D721Med (cell line): ENCODE measurements around the gene UNC93B1.
A peak's percentile ranks its signal among the peaks of the same experiment; 100 is the strongest.

Source experiments
- DNase-seq: peaks from one replicate; pipeline ENCODE4 v3.0.0; 2011; ENCODE audit warnings: low spot score; ENCODE audit not compliant: insufficient read length
- FAIRE-seq: peaks from 2 replicates; lab custom pipeline; 2011; peaks lifted over from hg19 to GRCh38; lab: Jason Lieb, UNC
- TF ChIP-seq, protein P1 (sequence below): IDR thresholded peaks from 2 replicates; pipeline ENCODE4 v1.5.1; 2012; ENCODE audit warnings: mild to moderate bottlenecking, control low read depth; ENCODE audit not compliant: insufficient read depth; ENCODE audit errors: missing control alignments

UNC93B1 gene

DNA sequence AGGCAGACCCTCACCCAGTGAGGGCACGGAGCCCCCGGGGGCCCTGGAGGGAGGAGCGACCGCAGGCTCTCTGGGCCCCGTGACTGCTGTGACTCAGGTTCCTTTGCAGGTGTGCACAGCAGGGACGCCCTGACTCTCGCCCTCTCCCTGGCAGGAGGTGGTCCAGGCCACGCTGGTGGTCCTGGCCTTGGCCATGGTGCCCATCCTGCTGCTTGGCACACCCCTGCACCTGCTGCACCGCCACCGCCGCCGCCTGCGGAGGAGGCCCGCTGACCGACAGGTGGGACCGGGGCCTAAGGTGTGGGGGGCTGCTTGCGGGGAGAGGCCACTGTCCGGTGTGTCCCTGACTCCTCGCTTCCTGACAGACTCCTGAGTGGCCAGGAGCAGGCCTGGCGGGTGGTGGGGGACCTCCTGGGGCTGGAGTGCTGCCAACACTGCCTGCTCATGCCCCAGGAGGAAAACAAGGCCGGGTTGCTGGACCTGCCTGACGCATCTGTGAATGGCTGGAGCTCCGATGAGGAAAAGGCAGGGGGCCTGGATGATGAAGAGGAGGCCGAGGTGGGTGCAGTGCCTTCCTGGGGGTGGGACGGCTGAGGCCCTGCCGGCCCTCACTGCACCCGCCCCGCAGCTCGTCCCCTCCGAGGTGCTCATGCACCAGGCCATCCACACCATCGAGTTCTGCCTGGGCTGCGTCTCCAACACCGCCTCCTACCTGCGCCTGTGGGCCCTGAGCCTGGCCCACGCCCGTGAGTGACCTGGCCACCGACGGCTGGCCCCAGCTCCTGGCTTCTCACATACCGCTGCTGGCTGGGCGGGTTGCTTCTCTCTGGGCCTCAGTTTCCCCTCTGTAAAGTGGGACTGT, 45.8 kb upstream of the UNC93B1 start:
- TF ChIP-seq, protein P1, sequence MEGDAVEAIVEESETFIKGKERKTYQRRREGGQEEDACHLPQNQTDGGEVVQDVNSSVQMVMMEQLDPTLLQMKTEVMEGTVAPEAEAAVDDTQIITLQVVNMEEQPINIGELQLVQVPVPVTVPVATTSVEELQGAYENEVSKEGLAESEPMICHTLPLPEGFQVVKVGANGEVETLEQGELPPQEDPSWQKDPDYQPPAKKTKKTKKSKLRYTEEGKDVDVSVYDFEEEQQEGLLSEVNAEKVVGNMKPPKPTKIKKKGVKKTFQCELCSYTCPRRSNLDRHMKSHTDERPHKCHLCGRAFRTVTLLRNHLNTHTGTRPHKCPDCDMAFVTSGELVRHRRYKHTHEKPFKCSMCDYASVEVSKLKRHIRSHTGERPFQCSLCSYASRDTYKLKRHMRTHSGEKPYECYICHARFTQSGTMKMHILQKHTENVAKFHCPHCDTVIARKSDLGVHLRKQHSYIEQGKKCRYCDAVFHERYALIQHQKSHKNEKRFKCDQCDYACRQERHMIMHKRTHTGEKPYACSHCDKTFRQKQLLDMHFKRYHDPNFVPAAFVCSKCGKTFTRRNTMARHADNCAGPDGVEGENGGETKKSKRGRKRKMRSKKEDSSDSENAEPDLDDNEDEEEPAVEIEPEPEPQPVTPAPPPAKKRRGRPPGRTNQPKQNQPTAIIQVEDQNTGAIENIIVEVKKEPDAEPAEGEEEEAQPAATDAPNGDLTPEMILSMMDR = no peak
- DNase-seq (peak; percentile 12), FAIRE-seq (no peak)

DNA sequence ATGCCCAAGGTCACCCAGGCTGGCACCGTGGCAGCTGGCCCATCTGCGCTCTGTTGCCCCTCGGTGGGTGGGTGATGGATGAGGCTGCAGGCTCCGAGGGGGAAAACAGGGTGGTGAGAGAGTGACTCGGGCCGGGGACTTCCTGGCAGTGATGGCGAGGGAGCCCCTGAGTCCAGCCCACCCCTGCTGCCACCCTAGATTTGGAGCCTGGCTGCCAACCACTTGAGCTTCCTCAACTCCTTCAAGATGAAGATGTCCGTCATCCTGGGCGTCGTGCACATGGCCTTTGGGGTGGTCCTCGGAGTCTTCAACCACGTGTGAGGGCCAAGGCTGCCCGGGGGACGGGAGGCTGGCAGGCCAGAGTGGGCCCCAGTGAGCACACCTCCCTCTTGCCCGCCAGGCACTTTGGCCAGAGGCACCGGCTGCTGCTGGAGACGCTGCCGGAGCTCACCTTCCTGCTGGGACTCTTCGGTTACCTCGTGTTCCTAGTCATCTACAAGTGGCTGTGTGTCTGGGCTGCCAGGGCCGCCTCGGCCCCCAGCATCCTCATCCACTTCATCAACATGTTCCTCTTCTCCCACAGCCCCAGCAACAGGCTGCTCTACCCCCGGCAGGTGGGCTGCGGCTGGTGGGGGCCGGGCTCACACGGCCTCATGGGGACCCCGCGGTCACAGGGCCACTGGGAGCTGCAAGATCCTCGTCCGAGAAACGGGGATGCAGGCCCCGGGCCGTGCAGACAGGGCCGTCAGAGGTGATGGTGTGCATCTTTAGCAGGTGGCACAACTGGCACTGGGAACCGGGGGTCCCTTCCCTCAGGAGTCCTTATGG, 45.0 kb upstream of the UNC93B1 start:
- DNase-seq (peak; percentile 11), FAIRE-seq (no peak)
- TF ChIP-seq, protein P1 = no peak

DNA sequence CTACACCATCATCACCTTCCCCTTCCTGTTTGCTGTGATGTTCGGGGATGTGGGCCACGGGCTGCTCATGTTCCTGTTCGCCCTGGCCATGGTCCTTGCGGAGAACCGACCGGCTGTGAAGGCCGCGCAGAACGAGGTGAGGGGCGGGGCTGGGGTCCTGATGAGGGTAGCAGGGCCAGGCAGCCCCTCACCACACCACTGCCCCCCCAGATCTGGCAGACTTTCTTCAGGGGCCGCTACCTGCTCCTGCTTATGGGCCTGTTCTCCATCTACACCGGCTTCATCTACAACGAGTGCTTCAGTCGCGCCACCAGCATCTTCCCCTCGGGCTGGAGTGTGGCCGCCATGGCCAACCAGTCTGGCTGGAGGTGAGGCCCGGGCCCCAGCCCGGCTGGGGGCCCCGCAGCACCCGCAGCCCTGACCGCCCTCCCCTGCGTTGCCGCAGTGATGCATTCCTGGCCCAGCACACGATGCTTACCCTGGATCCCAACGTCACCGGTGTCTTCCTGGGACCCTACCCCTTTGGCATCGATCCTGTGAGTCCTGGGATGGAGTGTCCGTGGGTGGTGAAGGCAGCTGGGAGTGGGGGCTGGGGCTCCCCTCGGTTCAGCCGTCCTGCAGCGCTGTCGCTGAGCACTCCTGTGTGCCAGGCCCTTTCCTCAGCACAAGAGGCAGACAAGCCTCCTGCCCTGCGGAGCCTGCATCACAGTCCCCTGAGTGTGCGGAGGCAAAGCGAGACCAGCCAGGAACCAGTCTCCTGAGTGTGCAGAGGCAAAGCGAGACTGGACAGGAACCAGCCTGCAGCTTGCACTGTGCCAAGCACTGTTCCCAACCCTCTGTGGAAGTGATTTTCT, 43.8 kb upstream of the UNC93B1 start:
- DNase-seq (peak; percentile 21), FAIRE-seq (no peak)
- TF ChIP-seq, protein P1 = no peak

DNA sequence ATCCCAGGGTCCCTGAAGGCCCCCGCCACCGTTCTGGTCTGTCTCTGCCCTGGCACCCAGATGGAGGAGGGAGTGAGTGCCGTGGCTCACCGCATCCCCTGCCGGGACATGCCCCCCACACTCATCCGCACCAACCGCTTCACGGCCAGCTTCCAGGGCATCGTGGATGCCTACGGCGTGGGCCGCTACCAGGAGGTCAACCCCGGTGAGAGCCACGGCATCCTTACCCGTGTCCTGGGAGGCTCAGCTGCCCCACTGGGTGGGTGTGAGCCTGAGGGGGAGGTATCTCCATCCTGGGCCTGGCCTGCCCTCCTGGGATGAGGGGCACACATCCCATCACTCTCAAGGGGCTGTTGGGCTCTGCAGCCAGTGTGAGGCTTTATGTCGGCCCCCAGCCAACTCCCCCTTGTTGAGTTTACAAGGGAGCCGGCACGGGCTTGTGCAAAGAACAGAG, 41.0 kb upstream of the UNC93B1 start:
- no peak for DNase-seq
- TF ChIP-seq, protein P1 = no peak
- no peak for FAIRE-seq

DNA sequence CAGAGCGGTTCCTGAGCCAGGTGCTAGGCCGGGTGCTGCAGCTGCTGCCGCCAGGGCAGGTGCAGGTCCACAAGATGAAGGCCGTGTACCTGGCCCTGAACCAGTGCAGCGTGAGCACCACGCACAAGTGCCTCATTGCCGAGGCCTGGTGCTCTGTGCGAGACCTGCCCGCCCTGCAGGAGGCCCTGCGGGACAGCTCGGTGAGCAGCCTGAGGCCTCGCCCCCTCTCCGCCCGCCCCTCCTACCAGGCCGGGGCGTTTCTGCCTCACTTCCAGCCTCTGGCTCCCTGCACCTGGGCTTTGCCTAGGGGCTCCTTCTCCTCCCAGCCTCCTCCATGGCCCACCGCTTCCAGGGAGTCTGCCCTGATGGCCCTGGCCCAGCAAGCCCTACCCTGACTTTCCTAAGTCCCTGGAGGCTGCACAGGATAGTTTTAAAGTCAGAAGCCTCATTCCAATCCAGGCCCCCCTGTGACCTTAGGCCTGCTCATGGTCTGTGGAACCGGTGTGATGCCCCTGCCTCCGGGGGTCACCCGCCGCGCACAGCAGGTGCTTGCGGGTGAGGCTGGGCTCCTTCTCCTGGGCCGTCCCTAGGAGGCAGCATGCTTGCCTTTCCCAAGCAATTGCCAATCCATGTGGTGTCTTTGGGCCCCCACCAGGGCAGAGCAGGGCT, 40.4 kb upstream of the UNC93B1 start:
- DNase-seq (no peak), FAIRE-seq (no peak)
- TF ChIP-seq, protein P1 = no peak
